Caco-2 (cell line): Measurements from ENCODE around the gene ERC1. TPM values are rescaled to one million over a fixed set of nuclear protein-coding genes. Genes with fewer than 3 reads are reported as not detected.

Experiments
- BruUV-seq: library from RNA; stranded (reverse); fragments of 400-500 nt; replicated peaks from 2 replicates; lab custom pipeline; 2021; lab: Mats Ljungman, UMichigan
- CTCF ChIA-PET: fragments of 300-600 bp; sonication (Branson Sonifier 250); formaldehyde crosslinking; loops from one replicate; lab custom pipeline; 2022; ENCODE audit warnings: antibody characterized with exemption; lab: Charles Lee
- POLR2A ChIA-PET: fragments of 300-600 bp; sonication (Branson Sonifier 250); formaldehyde crosslinking; loops from one replicate; lab custom pipeline; 2022; ENCODE audit warnings: antibody characterized with exemption; lab: Charles Lee
- DNase-seq, 2 experiments: peaks; one replicate each; pipeline versions ENCODE4 v3.0.0 to v3.0.0-alpha.2; 2020 to 2022
- H3K27me3 ChIP-seq: replicated peaks from 2 replicates; pipeline ENCODE4 v1.6.0; 2011; ENCODE audit warnings: low read length; ENCODE audit not compliant: control insufficient read depth, insufficient read depth
- H3K36me3 ChIP-seq: 2 replicates; pipeline ENCODE4 v1.5.1; 2011; ENCODE audit warnings: low read length; ENCODE audit not compliant: control insufficient read depth, insufficient read depth
- H3K4me1 ChIP-seq: fragments of 250-450 bp; sonication (Bioruptor Pico); 2 replicates; pipeline ENCODE4 v1.5.1; 2020; ENCODE audit warnings: mild to moderate bottlenecking
- H3K4me3 ChIP-seq: 2 replicates; pipeline ENCODE4 v1.5.1; 2011; ENCODE audit warnings: low read depth, mild to moderate bottlenecking, control low read depth, low read length
- H3K9me3 ChIP-seq: fragments of 250-450 bp; sonication (Bioruptor Pico); 2 replicates; pipeline ENCODE4 v1.5.1; 2020; ENCODE audit warnings: mild to moderate bottlenecking, moderate library complexity
- H3K27ac Mint-ChIP-seq: one replicate; pipeline ENCODE4 v1.8.0; 2022; ENCODE audit warnings: mixed read lengths; ENCODE audit not compliant: unreplicated experiment
- H3K27me3 Mint-ChIP-seq: one replicate; pipeline ENCODE4 v1.8.0; 2022; ENCODE audit warnings: mixed read lengths; ENCODE audit not compliant: insufficient read depth, unreplicated experiment
- H3K36me3 Mint-ChIP-seq: one replicate; pipeline ENCODE4 v1.8.0; 2022; ENCODE audit warnings: mild to moderate bottlenecking, mixed read lengths; ENCODE audit not compliant: insufficient read depth, unreplicated experiment
- H3K4me1 Mint-ChIP-seq: one replicate; pipeline ENCODE4 v1.8.0; 2022; ENCODE audit warnings: low read depth, mixed read lengths; ENCODE audit not compliant: unreplicated experiment
- H3K4me3 Mint-ChIP-seq: one replicate; pipeline ENCODE4 v1.8.0; 2022; ENCODE audit warnings: mild to moderate bottlenecking, moderate library complexity, mixed read lengths; ENCODE audit not compliant: unreplicated experiment
- H3K9me3 Mint-ChIP-seq: one replicate; pipeline ENCODE4 v1.8.0; 2022; ENCODE audit warnings: mixed read lengths; ENCODE audit not compliant: unreplicated experiment
- CTCF ChIP-seq, 2 experiments: fragments of 200-600 bp in 1 of 2; IDR thresholded peaks; 1 replicate in 1 of 2; 2 replicates in 1 of 2; pipeline versions ENCODE4 v1.5.1 to v1.8.0; 2011 to 2022; ENCODE audit warnings: antibody characterized with exemption in 1 of 2, control low read depth in 1 of 2, inconsistent platforms in 1 of 2, low read depth in 1 of 2, low read length in 1 of 2, mild to moderate bottlenecking in 1 of 2, moderate library complexity in 1 of 2; ENCODE audit not compliant: insufficient read depth in 1 of 2, severe bottlenecking in 1 of 2, unreplicated experiment in 1 of 2
- intact Hi-C: fragments of 100-400 bp; cut with micrococcal nuclease; formaldehyde crosslinking; loops from one replicate; pipeline ENCODE4 v1.10.0; 2022; ENCODE audit not compliant: unreplicated experiment
- total RNA-seq: library from RNA; stranded (reverse); gene quantifications from 2 replicates; pipeline ENCODE4 v1.2.3, GENCODE V29; 2022

The ERC1 gene
- total RNA-seq, 1 experiment from 2014 or later: 88.4 TPM

GRCh38 chr12:1405619-1406018 is 414.6 kb downstream of the ERC1 start:
- CTCF ChIA-PET: no interaction called here
- H3K4me1 Mint-ChIP-seq: no peaks in the 10 kb centered on the region

GRCh38 chr12:1410794-1411193 is 419.8 kb downstream of the ERC1 start:
- TF ChIP-seq CTCF (IDR thresholded peaks at IDR 0.05; ENCODE audit: insufficient read depth in 1 of 2, low read depth in 1 of 2, low read length in 1 of 2, severe bottlenecking in 1 of 2, unreplicated experiment in 1 of 2): no peak
- Histone ChIP-seq H3K4me3 (no peak overlapping the region), H3K4me1 (no peaks in the 10 kb centered on the region), H3K27me3 (no peaks in the 10 kb centered on the region), H3K36me3 (no peaks in the 10 kb centered on the region; the same call in 1 of the 2 replicates), H3K9me3 (no peaks in the 10 kb centered on the region)
- no peak overlapping the region for H3K4me3 Mint-ChIP-seq
- DNase-seq: no peak
- no TSS peak for BruUV-seq
- no peaks in the 10 kb centered on the region for H3K4me1 Mint-ChIP-seq
- intact Hi-C loops: no loop called here
- POLR2A ChIA-PET: no interaction called here
- no peak overlapping the region for H3K27ac Mint-ChIP-seq
- no peaks in the 10 kb centered on the region for H3K9me3 Mint-ChIP-seq
- H3K27me3 Mint-ChIP-seq: no peaks in the 10 kb centered on the region
- peaks cover 19% of the 10 kb centered on the region for H3K36me3 Mint-ChIP-seq
- CTCF ChIA-PET: no interaction called here

More at GRCh38 chr12:1405619-1406018, 414.6 kb downstream of the ERC1 start:
- H3K27me3 ChIP-seq: no peaks in the 10 kb centered on the region
- no TSS peak for BruUV-seq
- POLR2A ChIA-PET: no interaction called here
- H3K4me3 ChIP-seq: no peak overlapping the region
- no peak for DNase-seq
- Mint-ChIP-seq H3K9me3 (no peaks in the 10 kb centered on the region), H3K27ac (no peak overlapping the region), H3K27me3 (no peaks in the 10 kb centered on the region), H3K4me3 (no peak overlapping the region), H3K36me3 (peaks cover 25% of the 10 kb centered on the region)
- H3K9me3 ChIP-seq: no peaks in the 10 kb centered on the region
- H3K4me1 ChIP-seq: no peaks in the 10 kb centered on the region
- intact Hi-C loops: no loop called here
- no peak for TF ChIP-seq CTCF (IDR thresholded peaks at IDR 0.05; ENCODE audit: insufficient read depth in 1 of 2, low read depth in 1 of 2, low read length in 1 of 2, severe bottlenecking in 1 of 2, unreplicated experiment in 1 of 2)
- H3K36me3 ChIP-seq: no peaks in the 10 kb centered on the region; the same call in none of the 2 replicates

GRCh38 chr12:1413930-1414329 is 422.9 kb downstream of the ERC1 start:
- no peaks in the 10 kb centered on the region for H3K9me3 Mint-ChIP-seq
- TF ChIP-seq CTCF (IDR thresholded peaks at IDR 0.05; ENCODE audit: insufficient read depth in 1 of 2, low read depth in 1 of 2, low read length in 1 of 2, severe bottlenecking in 1 of 2, unreplicated experiment in 1 of 2): no peak
- POLR2A ChIA-PET: no interaction called here
- CTCF ChIA-PET: no interaction called here
- peaks cover 10% of the 10 kb centered on the region for H3K4me1 Mint-ChIP-seq
- H3K27me3 Mint-ChIP-seq: no peaks in the 10 kb centered on the region
- no peak overlapping the region for H3K27ac Mint-ChIP-seq
- no peaks in the 10 kb centered on the region; the same call in 1 of the 2 replicates for H3K36me3 ChIP-seq
- no TSS peak for BruUV-seq
- peaks cover 14% of the 10 kb centered on the region for H3K4me1 ChIP-seq
- H3K4me3 Mint-ChIP-seq: no peak overlapping the region
- H3K36me3 Mint-ChIP-seq: peaks cover 12% of the 10 kb centered on the region
- no peak overlapping the region for H3K4me3 ChIP-seq
- DNase-seq: no peak
- H3K9me3 ChIP-seq: peaks cover under 1% of the 10 kb centered on the region; the same call in 1 of the 2 replicates
- H3K27me3 ChIP-seq: no peaks in the 10 kb centered on the region
- intact Hi-C loops: no loop called here
